Stimulated activated CD4-positive, alpha-beta T cell treated with anti-CD3 and anti-CD28 coated beads, TNF-alpha, amount 100 ng/mL, for 24 hours (primary cell): ENCODE results near the gene HSF5.
A peak's percentile ranks its signal among the peaks of the same experiment; 100 is the strongest.

Source experiments
- DNase-seq, 3 experiments: peaks; one replicate each; pipeline ENCODE4 v3.0.0-alpha.2; 2020; ENCODE audit warnings: low read depth in 3 of 3

HSF5 gene, protein sequence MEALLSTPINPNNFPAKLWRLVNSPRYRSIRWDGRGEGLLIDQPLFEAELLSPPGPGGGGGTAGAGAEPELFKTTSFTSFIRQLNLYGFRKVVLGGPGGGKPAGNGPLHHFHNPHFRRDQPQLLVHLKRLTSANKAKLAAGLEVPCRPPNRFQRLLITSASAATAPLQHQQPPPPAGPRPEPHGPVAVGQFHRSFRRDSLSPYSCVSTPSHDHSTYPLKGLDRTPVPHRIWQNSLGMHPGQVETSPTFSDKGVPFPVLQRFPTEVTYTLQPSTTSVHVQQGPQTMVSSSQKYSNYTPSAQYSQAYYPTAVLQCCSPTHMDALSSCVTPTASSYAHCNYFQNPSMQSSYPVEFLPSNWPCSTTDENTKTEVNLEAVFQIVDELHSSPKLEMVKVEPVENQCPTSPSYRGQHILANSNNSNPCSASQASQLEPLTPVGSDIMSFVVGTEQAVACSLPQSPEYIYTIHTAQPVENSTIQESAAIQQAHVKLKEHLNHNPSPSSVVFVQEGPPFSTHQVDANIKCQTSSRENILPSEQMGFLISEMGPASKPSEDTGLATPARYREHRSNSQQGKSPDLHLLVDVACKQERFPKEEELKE

DNA sequence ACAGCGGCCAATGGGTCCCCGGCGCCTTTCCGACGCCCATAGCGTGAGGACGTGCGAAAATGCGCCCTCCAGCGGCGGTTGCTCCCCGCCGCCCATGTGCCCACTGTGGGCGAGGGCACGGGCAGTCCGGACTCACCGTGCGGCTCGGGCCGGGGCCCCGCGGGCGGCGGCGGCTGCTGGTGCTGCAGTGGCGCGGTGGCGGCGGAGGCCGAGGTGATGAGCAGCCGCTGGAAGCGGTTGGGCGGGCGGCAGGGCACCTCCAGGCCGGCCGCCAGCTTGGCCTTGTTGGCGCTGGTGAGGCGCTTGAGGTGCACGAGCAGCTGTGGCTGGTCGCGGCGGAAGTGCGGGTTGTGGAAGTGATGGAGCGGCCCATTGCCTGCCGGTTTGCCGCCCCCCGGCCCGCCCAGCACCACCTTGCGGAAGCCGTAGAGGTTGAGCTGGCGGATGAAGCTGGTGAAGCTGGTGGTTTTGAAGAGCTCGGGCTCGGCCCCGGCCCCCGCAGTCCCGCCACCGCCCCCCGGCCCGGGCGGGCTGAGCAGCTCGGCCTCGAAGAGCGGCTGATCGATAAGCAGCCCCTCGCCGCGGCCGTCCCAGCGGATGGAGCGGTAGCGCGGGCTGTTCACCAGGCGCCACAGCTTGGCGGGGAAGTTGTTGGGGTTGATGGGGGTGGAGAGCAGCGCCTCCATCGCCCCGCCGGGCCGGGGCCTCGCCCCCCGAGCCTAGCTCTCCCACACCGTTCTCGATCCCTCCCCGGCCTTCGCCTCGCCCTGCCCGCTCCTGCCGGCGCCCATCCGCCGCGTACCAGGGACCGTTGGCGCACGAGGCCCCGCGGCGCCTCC is at the start of gene HSF5:
HSF5 (minus strand) TSS at position 820 of the 839 bp plus-strand sequence; CDS start at position 686, 134 bp downstream.
- DNase-seq: peak; percentile 42 to 67 (median 47)

DNA sequence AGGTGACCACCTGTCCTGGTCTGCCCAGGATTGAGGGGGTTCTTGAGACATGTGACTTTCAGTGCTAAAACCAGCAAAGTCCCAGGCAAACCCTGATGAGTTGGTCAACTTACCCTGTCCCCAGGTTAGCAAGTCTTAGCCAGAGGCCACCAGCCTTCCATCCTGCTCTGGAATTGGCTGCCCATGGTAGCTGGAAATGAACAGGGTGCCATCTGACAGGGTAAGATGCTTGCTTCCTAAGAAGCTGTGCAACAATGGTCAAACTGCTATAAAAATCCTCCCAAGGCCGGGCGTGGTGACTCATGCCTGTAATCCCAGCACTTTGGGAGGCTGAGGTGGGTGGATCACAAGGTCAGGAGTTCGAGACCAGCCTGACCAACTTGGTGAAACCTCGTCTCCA is 49.1 kb upstream of the HSF5 start:
- DNase-seq: no peak

DNA sequence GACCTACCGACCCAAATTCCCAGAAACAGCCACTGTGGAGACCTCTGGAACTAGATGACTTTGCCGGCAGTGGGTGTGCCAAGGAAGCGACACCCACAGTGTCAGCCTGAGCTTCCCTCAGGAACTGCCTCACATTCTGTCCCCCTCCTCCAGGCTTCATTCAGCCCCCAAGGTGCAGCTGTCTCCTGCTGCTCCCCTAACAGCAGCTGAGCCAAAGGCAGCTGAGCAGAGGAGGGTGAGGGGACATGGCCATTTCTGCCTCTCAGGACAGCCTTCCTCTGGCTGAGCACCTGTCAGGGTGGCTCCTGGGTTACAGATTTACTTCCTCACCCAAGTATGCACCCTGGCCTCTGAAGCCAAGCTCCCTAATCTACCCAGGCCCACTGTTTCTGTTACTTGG is 48.3 kb upstream of the HSF5 start:
- no peak for DNase-seq

DNA sequence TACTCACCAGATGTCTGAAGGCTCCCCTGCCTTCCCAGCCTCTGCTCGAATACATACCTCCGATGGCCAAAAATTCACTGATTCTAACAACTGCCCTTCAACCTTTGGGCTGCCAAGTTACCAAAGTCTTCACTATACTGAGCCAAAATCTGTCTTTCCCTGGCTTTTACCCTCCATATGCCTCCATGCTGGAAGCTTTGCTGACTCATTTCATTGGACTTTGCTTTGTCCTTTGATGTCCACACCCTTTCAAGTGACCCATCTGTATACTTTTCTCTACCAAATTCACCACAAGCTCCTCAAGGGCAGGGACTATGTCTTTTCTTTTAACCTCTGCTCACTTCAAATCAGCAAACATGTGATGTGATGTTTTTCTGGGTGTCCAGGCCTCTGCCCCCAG is 47.2 kb upstream of the HSF5 start:
- DNase-seq: no peak

DNA sequence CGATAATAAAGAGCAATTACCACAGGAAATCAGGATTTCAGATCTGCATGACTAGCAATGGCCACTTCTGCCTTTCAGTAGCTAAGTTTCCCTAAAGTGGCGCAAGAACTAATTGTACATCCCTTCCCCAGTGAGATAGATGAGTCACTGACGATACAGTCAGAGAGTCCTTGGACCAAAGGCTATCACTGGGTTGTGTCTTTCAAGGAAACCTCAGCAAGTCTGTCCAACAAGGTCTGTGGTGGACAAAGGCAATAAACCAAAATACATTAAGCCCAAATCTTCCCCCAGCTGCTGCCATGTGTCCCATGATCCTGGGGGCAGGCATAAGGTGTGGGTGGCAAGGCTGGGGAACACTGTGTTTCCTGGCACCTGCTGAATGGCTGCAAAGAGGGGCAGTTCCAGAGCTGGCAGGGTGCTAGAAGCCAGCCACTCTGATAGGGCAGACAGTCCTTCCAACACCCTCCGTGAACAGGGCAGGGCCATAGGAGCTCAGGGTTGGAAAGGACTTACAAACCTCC is 46.8 kb upstream of the HSF5 start:
- DNase-seq: no peak

DNA sequence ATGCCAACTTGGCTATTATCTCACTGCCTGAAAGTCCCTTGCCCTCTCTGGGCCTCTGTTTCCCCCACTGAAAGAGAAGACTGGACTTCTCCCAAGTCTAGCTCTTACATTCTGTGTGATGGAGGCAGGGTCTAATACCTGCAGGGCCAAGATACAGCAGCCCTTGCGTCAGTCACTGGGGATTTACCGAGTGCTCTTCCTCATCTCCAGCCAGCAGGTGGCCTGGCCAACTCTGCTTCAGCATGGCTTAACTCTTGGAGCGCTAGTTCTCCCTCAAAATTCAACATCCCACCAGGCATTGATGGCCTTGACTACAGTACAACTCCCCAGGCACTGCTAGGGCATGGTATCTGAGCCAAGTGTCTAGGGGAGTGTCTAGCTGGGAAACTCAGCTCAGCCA is 46.1 kb upstream of the HSF5 start:
- DNase-seq: no peak

DNA sequence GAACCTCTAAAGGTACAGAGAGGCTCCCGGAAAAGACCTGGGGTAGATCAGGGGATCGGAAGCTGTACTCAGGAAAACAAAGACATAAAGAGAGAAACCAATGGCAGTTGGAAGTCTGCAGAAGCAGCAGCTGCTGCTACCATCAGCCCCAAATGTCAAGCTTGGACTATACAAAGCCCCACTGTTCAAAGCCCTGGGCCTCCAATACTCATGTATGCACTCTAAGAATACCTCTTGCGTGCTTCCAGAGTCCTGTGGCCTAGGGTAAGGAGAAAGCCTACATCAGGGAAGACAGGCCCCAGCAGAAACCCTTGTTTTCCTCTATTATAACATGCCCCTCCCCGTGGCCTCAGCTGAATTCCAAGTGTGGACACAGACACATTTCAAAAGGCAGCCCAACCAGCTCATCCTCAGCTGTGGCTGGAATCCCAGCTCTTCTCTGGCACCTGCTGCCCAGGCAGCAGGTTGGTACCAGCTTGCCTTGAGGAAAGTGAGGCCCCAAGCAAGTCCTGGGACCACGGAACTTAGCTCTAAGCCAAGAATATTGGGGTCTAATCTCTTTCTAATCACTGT is 45.5 kb upstream of the HSF5 start:
- no peak for DNase-seq

DNA sequence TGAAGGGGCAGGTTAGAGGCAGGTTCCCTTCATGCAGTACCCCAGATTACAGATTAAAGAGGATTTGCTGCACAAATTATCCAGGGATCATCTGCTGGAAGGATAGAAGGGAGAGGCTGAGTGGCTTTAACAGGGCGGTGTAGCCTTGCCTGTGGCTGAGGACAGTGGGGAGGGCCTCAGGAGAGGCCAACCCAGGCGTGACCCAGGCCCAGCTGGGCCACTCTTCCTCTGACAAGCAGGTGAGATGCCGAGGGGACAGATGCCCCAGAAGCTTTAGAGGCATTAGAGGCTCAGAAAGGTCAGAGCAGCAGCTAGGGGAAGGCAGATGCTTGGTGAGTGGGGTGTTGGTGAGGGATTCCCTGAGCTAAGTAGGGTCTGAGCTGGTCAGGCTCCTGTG is 44.3 kb upstream of the HSF5 start:
- no peak for DNase-seq

DNA sequence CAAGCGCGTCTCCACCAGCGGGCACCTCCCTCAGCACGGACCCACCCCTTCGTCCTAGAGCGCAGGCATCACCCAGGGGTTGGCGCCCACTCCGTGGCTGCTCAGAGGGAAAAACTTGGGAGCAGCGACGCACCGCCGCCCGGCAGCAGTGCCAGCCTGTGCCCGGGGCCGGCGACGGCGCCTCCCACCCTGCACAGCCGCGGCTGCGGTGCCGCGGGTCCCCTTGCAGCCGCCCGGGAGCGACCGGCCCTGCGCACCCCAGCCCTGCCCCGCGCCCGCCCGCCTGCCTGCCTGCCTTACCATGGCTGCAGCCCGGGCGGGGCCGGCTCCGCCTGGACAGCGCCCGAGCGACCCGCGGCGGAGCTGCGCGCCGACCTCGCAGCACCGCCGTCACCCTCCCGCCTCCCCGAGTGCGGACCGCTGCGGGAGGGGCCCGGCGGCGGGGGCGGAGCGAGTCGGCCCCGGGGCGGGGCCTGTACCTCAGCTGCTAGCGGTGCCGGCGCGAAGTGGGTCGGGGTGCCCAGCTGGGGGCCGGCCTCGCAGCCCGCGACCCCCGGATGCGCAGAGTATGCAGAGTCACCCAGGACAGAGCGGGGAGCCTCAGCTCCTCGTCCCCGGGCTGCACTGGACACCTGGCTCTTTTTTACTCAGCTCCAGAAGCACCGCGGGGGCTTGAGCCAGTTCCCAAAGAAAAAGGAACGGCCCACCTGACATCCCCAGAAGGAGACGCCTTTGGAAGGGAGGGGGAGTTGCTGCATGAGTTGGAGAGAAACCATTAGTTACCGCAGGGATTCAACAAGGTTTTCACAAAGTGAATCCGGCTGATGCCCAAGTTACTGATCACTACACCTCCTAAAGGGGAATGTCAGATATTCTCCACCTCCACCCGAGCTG is 43.7 kb upstream of the HSF5 start:
- DNase-seq: peak in 1 of 3 experiments; percentile 57

DNA sequence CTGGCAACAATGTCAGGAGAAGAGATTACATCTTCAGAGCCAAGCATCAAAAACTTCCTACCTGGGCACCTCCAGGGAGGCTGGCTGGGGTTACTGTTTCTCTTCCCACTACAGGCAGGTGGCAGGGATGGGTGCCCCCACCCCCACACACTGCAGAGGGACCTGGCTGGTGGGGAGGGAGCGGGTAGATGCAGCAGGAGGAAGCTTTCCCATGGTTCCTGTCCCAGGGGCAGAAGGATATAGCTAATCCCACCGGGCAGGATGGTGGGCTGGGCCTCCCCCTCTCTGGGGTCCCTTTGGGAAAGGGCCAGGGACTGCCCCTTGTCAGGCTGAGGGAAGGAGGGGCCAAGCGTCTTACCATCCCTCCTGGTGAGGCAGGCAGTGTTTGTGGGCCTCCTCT is 42.9 kb upstream of the HSF5 start:
- DNase-seq: no peak

DNA sequence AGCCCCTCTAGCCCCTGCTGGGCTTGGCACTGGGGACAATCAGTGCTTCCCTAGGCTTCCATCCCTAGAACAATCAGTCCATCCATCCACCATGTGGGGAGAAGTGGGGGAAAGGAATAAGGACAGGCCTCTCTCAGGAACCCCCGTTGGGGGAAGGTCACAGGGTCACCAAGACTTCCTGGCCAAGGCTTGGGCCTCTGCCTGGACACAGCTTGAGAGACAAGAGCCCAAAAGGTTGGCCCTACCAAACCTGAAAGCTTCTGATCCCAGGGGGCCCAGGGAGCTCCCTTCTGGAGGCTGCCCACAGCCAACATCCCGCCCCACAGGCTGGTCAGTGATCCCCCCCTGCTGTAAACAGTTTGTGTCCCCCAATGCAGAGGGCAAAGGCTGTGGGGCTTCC is 42.4 kb upstream of the HSF5 start:
- no peak for DNase-seq

DNA sequence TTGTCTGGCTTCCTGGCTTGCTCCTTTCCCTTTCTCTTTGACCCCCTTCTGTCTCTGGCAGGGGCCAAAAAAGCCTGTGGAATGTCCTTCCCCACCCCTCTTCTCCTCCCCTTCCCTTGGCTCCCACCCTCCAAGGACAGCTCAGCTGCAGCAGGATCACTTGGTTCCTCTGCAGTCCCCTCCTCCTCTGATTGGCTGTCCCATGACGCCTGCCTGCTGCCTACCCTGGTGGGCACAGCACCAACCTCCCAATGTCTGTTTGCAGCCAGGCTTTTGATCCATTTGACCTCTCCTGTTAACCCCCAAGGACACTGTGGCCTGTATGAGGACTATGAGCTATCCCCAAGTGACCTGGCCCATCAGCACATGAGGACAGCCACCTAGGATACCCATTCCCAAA is 41.1 kb upstream of the HSF5 start:
- DNase-seq: no peak

DNA sequence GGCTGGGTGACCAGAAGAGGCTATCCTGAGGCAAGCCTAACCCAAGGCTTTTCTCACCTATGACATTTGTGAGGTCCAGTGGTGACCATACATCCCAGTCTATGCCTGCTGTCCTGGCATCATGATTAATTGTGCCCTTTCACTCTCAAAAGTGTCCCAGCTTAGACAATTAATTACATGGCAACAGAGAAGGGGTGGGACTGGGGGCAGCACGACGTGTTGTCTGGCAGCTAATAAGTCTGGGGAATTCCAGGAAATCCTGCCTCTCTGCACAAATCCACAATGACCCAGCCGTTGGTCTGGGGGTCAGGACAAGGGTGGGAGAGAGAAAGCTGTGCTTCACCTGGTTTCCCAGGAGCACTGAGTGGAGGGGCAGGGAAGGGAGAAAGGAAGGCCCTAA is 40.2 kb upstream of the HSF5 start:
- DNase-seq: no peak

DNA sequence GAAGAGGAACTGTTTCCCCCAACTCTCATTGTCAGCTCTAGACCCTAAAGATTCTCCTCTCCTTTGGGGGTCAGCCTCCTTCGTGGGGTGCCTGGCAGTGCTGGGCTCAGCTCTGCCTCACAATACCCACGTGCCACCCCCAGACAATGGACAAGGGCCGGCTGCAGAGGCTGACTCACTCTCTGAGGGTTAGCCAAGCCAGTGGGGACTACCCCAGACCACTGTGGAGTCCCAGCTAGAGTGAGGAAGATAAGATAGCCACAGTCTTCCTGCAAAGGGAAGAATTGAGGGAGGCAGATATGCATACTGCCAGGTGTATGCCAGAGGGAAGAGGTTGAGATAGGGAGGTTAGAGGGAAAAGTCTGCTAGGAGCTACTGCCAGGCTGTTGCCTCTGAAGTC is 39.7 kb upstream of the HSF5 start:
- DNase-seq: no peak

DNA sequence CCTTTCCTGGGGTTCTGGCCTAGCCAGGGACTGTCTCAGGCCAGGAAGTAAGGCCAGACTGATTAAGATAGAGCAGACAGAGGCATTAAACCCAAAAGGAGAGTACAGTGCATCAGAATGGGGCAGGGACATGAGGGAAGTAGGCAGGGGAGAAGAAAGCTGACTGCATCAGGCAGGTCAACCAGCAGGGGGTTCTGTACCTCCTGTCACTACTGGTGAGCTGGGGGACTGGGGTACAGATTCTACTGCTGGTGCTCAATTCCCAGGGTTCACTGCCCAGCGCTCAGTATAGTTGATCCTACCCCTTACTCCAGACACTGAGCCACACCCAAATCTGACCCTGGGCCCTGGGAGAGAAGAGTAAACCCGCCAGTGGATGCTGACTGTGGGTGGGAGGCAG is 39.1 kb upstream of the HSF5 start:
- no peak for DNase-seq

DNA sequence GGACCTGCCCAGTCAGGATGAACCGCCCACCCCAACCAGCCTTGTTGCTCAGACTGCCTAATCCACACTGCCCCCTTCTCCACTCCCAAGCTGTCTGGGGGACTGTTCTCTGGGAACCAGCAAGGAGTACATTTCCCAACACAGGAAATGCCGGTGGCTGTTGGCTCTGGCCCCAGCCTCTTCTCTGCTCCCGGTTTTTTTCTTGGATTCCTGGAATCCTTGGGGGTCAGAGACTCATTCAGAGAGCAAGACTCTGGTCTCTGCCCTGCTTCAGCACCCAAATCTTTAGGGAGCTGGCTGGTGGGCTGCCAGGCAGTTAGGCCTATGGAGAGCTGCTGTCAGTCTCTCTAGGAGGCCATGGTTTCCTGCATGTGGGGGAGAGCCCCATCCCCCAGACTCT is 37.0 kb upstream of the HSF5 start:
- no peak for DNase-seq

DNA sequence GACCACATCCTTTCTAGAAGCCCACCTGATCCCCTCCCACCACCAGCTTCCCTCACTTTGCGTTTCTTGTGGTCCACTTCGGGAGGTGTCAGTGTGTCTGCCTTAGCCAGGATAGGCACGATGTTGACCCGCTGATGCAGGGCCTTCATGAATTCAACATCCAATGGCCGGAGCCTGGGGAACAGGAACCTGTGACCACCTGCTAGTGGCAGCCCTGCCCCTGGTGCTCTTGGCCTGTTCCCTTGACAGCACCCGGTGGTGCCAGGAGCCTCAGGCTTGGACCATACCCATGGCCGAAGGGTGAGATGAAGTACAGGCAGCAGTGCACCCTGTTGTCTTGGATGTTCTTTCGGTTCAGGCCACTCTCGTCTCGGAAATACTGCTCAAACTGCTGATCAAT is 33.5 kb upstream of the HSF5 start:
- no peak for DNase-seq

DNA sequence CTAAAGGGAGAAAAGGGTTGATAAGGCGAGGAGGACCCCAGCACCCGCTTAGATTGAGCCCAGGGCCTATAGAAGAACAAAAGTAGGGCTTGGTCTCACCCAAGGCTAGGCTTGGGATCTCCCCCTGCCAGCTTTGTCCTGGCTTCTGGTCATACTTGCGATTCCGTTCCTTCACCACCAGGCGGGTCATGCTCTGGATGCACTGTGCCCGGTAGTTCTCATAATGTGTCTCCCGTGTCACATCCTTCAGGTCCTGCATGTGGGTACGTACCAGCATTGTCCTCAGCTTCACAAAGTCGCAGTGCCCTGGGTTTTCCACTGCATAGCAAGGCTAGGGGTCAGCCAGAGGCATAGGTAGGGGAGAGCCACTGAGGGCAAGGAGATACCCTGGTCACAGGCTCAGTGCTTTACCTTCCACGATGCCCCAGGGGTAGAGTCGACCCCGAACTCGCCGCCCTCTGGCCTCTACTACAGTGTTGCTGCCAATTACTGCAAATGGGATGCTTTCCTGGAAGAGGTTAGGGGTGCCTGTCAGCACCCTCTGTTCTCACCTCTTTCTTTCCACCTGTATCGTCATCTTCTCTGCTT is 32.7 kb upstream of the HSF5 start:
- DNase-seq: no peak

DNA sequence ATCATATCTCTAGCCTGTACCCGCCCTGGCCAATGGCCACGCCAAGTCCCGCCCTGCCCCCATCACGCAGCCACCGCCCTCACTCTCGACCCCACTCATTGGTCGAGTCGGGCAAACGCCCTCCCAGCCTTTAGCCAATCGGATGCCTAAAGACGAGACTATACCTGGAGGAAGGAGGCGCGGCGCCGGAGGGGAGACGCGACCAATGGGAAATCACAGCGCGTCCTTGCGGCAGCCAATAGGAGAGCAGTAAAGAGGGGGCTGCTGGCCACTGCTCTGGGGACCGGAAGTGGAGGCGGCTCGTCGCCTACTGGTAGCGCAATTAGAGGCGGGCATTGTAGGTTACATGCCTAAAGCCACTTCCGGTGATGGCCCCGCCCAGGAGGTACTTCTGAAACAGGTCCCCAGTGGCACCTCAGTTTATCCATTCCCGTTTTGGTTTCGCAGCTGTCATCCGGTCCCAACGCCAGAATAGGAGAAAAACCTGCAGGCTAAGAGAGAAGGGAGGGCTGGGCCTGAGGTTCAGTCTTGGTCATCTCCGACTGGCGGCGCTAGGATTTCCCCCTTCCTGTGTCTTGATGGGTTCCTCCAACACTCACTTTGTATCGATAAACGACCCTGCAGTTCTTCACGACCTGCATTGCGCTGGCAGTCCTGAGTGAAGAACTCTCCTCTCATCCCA is 29.9 kb upstream of the HSF5 start:
- peak; percentile 99 to 100 (median 99) for DNase-seq

DNA sequence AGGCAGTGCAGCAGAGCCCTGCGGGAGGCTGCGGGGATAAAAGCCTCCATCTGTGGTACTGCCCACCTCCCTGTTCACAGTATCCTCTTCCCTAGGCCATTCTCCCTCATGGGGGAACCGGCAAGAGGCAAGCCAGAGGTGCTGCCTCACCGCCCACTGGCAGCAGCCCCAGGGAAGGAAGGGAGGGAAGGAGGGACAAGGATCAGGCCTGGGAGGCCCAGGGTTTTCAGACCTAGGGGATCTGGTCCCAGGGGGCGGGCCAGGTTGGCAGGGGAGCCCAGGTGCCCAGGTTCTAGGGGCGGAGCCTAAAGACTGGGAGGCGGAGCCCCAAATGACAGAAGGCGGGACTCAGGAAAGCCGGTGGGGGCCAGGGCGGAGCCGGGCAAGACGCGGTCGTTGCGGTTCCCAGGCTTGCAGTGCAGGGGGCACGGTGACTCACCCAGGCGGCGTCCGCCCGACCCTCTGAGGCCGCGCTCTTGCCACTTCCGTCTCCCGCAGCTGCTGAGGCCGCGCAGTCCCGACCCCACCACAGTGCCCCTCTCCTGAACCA is 29.2 kb upstream of the HSF5 start:
- DNase-seq: no peak
